Measurements from ENCODE around the gene LSR.

LSR gene

GRCh38 chr19:35288331-35288730 is 39.5 kb downstream of the LSR start:
- no peak for TF ChIP-seq CTCF (IDR thresholded peaks at IDR 0.05; ENCODE audit: low read depth, low read length)
- no peak for DNase-seq (ENCODE audit: extremely low read depth, low read depth)

- DNase-seq (ENCODE audit: extremely low read depth, low read depth): no peak
- no peak for TF ChIP-seq CTCF (IDR thresholded peaks at IDR 0.05; ENCODE audit: low read depth, low read length)
These were observed 40.1 kb downstream of the LSR start for GRCh38 chr19:35288906-35289305.

- no peak for DNase-seq (ENCODE audit: extremely low read depth, low read depth)
- no peak for TF ChIP-seq CTCF (IDR thresholded peaks at IDR 0.05; ENCODE audit: low read depth, low read length)
These were observed 41.8 kb downstream of the LSR start for GRCh38 chr19:35290381-35291127.

GRCh38 chr19:35291259-35291658 is 42.5 kb downstream of the LSR start:
- TF ChIP-seq CTCF (IDR thresholded peaks at IDR 0.05; ENCODE audit: low read depth, low read length): no peak
- no peak for DNase-seq (ENCODE audit: extremely low read depth, low read depth)

- no peak for TF ChIP-seq CTCF (IDR thresholded peaks at IDR 0.05; ENCODE audit: low read depth, low read length)
- DNase-seq (ENCODE audit: extremely low read depth, low read depth): no peak
These were observed 43.1 kb downstream of the LSR start, which contains the start of gene MAG for GRCh38 chr19:35291916-35292315. MAG (plus strand) TSS chr19:35292161; CDS start chr19:35295409, 3,248 bp downstream.

- DNase-seq (ENCODE audit: extremely low read depth, low read depth): no peak
- TF ChIP-seq CTCF (IDR thresholded peaks at IDR 0.05; ENCODE audit: low read depth, low read length): no peak
These were observed 43.9 kb downstream of the LSR start for GRCh38 chr19:35292421-35293362.

GRCh38 chr19:35293363-35293739 is 44.5 kb downstream of the LSR start:
- no peak for TF ChIP-seq CTCF (IDR thresholded peaks at IDR 0.05; ENCODE audit: low read depth, low read length)
- no peak for DNase-seq (ENCODE audit: extremely low read depth, low read depth)

Data from AG09319 (cell line).